SK-N-SH (cell line): ENCODE data around the gene SLC35C1. TPM values are rescaled to one million over a fixed set of nuclear protein-coding genes. Genes with fewer than 3 reads are reported as not detected.

Experiments used
- CTCF ChIA-PET: fragments of 300-600, 350-600 bp; formaldehyde crosslinking; extraction: SDS; loops from one replicate; lab custom pipeline; 2021; lab: Yijun Ruan, JAX
- POLR2A ChIA-PET: fragments of 350-600 bp; sonication (Branson Sonifier 250); formaldehyde crosslinking; extraction: SDS; loops from one replicate; lab custom pipeline; 2020; ENCODE audit warnings: antibody characterized with exemption, inconsistent platforms; lab: Yijun Ruan, JAX
- DNase-seq: peaks from one replicate; pipeline ENCODE4 v3.0.0; 2012
- H2AFZ ChIP-seq: fragments of 200-600 bp; sonication (generic); 2 replicates; pipeline ENCODE4 v1.8.1; 2016; ENCODE audit warnings: antibody characterized with exemption, mild to moderate bottlenecking, low read depth
- H3F3A ChIP-seq: fragments of 200-600 bp; sonication (generic); replicated peaks from 2 replicates; pipeline ENCODE3; 2016; ENCODE audit warnings: antibody characterized with exemption, mild to moderate bottlenecking; ENCODE audit not compliant: insufficient read depth
- H3K27ac ChIP-seq, 2 experiments: fragments of 200-500 bp in 1 of 2; fragments of 200-600 bp in 1 of 2; sonication (Bioruptor generic) in 1 of 2; sonication (generic), shearing (Covaris generic) in 1 of 2; 2 replicates each; pipeline versions ENCODE4 v1.5.1 to v1.6.1; 2014 to 2016; ENCODE audit warnings: low read depth in 2 of 2, inconsistent platforms in 1 of 2, low read length in 1 of 2, mild to moderate bottlenecking in 1 of 2, mixed read lengths in 1 of 2
- H3K27me3 ChIP-seq: fragments of 200-600 bp; sonication (generic), shearing (Covaris generic); 2 replicates; pipeline ENCODE4 v1.6.1; 2016; ENCODE audit warnings: mixed run types; ENCODE audit not compliant: insufficient read depth
- H3K36me3 ChIP-seq, 2 experiments: fragments of 200-500 bp in 1 of 2; fragments of 200-600 bp in 1 of 2; sonication (Bioruptor generic) in 1 of 2; sonication (generic) in 1 of 2; replicated peaks in 1 of 2; 2 replicates each; pipeline versions ENCODE3 to v1.5.1; 2014 to 2016; ENCODE audit warnings: low read length in 1 of 2, mild to moderate bottlenecking in 1 of 2; ENCODE audit not compliant: insufficient read depth in 2 of 2, control insufficient read depth in 1 of 2
- H3K4me1 ChIP-seq, 2 experiments: fragments of 200-500 bp in 1 of 2; fragments of 200-600 bp in 1 of 2; sonication (Bioruptor generic) in 1 of 2; sonication (generic), shearing (Covaris generic) in 1 of 2; 2 replicates each; pipeline versions ENCODE4 v1.5.1 to v1.6.1; 2014 to 2016; ENCODE audit warnings: low read depth in 1 of 2, low read length in 1 of 2, mixed run types in 1 of 2; ENCODE audit not compliant: insufficient read depth in 2 of 2, control insufficient read depth in 1 of 2
- H3K4me2 ChIP-seq: fragments of 200-600 bp; sonication (generic), shearing (Covaris generic); 2 replicates; pipeline ENCODE4 v1.6.1; 2017; ENCODE audit warnings: mixed run types
- H3K4me3 ChIP-seq, 2 experiments: fragments of 200-500 bp in 1 of 2; fragments of 200-600 bp in 1 of 2; sonication (Bioruptor generic) in 1 of 2; sonication (generic), shearing (Covaris generic) in 1 of 2; 2 replicates each; pipeline versions ENCODE4 v1.5.1 to v1.8.1; 2014 to 2016; ENCODE audit warnings: low read depth in 2 of 2, inconsistent platforms in 1 of 2, low read length in 1 of 2, mild to moderate bottlenecking in 1 of 2, mixed read lengths in 1 of 2, moderate library complexity in 1 of 2
- H3K79me2 ChIP-seq: fragments of 200-600 bp; sonication (generic); 2 replicates; pipeline ENCODE4 v1.8.1; 2017; ENCODE audit warnings: mild to moderate bottlenecking; ENCODE audit not compliant: insufficient read depth
- H3K9ac ChIP-seq: fragments of 200-600 bp; sonication (generic); 2 replicates; pipeline ENCODE4 v1.6.1; 2017; ENCODE audit warnings: mixed run types
- H3K9me2 ChIP-seq: fragments of 200-600 bp; sonication (generic); 2 replicates; pipeline ENCODE4 v1.6.1; 2017; ENCODE audit warnings: mixed run types
- H3K9me3 ChIP-seq: fragments of 200-600 bp; sonication (generic); 2 replicates; pipeline ENCODE4 v1.6.1; 2017; ENCODE audit warnings: mixed run types, mild to moderate bottlenecking, moderate library complexity
- H4K20me1 ChIP-seq: fragments of 200-600 bp; sonication (generic); 2 replicates; pipeline ENCODE4 v1.6.1; 2017; ENCODE audit warnings: mild to moderate bottlenecking, mixed run types; ENCODE audit not compliant: insufficient read depth
- CHD2 ChIP-seq: fragments of 150-350 bp; IDR thresholded peaks from 2 replicates; pipeline ENCODE4 v1.6.1; 2018; ENCODE audit warnings: low read length; ENCODE audit not compliant: partially characterized antibody
- EP300 ChIP-seq, 2 experiments: IDR thresholded peaks; 2 replicates each; pipeline versions ENCODE4 v1.4.0 to v1.6.1; 2012; ENCODE audit warnings: borderline replicate concordance in 1 of 2, low read depth in 1 of 2, low read length in 1 of 2
- GATA2 ChIP-seq: sonication (generic); formaldehyde crosslinking; IDR thresholded peaks from 2 replicates; pipeline ENCODE4 v1.5.0; 2020; ENCODE audit warnings: mild to moderate bottlenecking, missing genetic modification reagents
- NFIC ChIP-seq: IDR thresholded peaks from 2 replicates; pipeline ENCODE4 v1.4.0; 2012; ENCODE audit warnings: borderline replicate concordance
- POLR2AphosphoS5 ChIP-seq: IDR thresholded peaks from 2 replicates; pipeline ENCODE4 v1.6.1; 2012; ENCODE audit warnings: low read depth, low read length
- WGBS: methylation state at CpG from one replicate; pipeline ENCODE4 v1.1.6; 2017; ENCODE audit warnings: low lambda C conversion rate; 5-methylcytosine and 5-hydroxymethylcytosine counted together
- polyA plus RNA-seq, 3 experiments: library from polyadenylated mRNA; depleted of rRNA; stranded (reverse); fragments of >200 nt; gene quantifications; 2 replicates each; pipeline ENCODE4 v1.2.3, GENCODE V29; 2012
- TF ChIP-seq, protein P1 (sequence below): IDR thresholded peaks from 2 replicates; pipeline ENCODE4 v1.4.0; 2012; ENCODE audit warnings: low read depth

The SLC35C1 gene
- polyA plus RNA-seq, 1 of the 3 experiments (the other 2 are of a cell fraction), result 6.2 TPM

DNA sequence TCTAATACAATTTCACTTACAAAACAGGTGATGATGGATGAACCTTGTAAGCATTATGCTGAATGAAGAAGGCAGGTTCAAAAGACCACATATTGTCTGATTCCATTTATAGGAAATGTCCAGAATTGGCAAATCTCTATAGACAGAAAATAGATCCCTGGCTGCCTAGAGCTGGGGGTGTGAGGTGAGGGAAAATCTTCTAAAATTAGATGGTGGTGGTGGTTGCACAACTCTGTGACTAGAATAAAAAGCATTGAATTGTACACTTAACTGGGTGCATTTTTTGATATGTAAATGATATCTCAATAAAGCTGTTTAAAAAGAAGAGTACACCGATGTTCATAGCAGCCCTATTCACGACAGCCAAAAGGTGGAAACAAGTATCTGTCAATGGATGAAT lies 25.6 kb downstream of the SLC35C1 start:
- Histone ChIP-seq H4K20me1 (no peaks in the 10 kb centered on the region), H2AFZ (no peak overlapping the region), H3K27ac (no peak overlapping the region), H3K9ac (no peak overlapping the region), H3K9me3 (no peaks in the 10 kb centered on the region), H3K79me2 (no peaks in the 10 kb centered on the region), H3K4me2 (no peak overlapping the region), H3K9me2 (no peaks in the 10 kb centered on the region), H3K4me3 (no peak overlapping the region), H3F3A (no peaks in the 10 kb centered on the region), H3K36me3 (no peaks in the 10 kb centered on the region), H3K4me1 (no peaks in the 10 kb centered on the region; a peak in 2 of 4 replicates), H3K27me3 (peaks cover 20% of the 10 kb centered on the region; the same call in 1 of the 2 replicates)
- POLR2A ChIA-PET, result no interaction called here
- CTCF ChIA-PET, result interaction anchor here (1.0 to 6.8 kb wide), 2 partner anchors 13 to 459 kb away, joined by 3 to 47 read pairs; partner anchors contain the start of gene CRY2
- DNase-seq, result no peak
- no peak for TF ChIP-seq POLR2AphosphoS5
- 68% methylated on average over 2 of the region's 2 CpGs for WGBS

DNA sequence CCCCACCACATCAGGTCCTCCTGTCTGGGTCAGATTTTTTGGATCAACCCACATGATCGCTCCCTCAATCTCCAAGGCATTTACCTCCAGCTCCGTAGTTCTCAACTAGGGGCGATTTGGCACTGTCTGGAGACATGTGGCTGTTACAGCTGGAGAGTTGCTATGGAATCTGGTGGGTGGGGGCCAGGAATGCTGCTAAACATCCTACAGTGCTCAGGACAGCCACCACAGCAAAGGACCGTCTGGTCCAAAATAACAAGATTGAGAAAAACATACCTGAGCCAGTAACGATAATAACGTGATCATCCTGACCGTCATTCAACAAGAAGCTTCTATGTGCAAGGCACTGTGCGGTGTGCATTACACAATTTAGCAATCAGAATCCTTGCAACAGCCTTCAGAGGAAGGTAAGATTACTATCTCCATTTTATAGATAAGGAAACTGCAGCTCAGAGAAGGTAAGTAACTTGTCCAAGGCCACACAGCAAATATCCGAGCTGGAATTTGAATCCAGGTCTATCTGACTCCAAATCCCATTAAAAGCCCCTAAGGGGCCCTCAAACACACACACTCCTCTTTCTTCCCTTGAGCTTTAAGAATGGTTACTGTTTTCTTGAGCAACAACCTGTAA lies 28.0 kb downstream of the SLC35C1 start:
- POLR2A ChIA-PET, result interaction anchor here (0.6 kb wide), 1 partner anchor 319 kb away, joined by 3 read pairs; no protein-coding TSS in a partner anchor
- Histone ChIP-seq H3K9ac (no peak overlapping the region), H3K36me3 (no peaks in the 10 kb centered on the region), H3K4me2 (no peak overlapping the region), H3K9me3 (no peaks in the 10 kb centered on the region), H3K27ac (no peak overlapping the region)
- 77% methylated on average over 9 of the region's 9 CpGs for WGBS
- TF ChIP-seq NFIC, result no peak
- TF ChIP-seq, protein P1, sequence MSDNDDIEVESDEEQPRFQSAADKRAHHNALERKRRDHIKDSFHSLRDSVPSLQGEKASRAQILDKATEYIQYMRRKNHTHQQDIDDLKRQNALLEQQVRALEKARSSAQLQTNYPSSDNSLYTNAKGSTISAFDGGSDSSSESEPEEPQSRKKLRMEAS, result no peak
- TF ChIP-seq, all 33 proteins: peak for 0
- Histone ChIP-seq H2AFZ (no peak overlapping the region), H4K20me1 (no peaks in the 10 kb centered on the region), H3K4me3 (no peak overlapping the region), H3K27me3 (peaks cover 6% of the 10 kb centered on the region; the same call in 1 of the 2 replicates), H3F3A (no peaks in the 10 kb centered on the region), H3K4me1 (no peaks in the 10 kb centered on the region; a peak in 2 of 4 replicates), H3K9me2 (no peaks in the 10 kb centered on the region), H3K79me2 (no peaks in the 10 kb centered on the region)
- no peak for DNase-seq
- CTCF ChIA-PET, result interaction anchor here (1.5 to 2.9 kb wide), 4 partner anchors 9 to 61 kb away, joined by 3 to 25 read pairs (median 4); no protein-coding TSS in a partner anchor

DNA sequence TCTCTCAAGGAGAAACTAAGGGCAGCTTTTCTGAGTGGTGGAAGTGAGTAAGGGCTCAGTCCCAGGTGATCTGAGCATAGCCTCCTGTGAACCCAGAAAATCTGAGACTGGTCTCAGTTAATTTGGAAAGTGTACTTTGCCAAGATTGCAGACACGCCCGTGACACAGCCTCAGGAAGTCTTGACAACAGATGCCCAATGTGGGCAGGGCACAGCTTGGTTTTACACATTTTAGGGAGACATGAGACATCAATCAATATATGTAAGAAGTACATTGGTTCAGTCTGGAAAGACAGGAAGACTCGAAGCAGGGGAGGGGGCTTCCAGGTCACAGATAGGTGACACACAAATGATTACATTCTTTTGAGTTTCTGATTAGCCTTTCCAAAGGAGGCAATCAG lies 28.8 kb downstream of the SLC35C1 start:
- H3K4me1 ChIP-seq, result no peaks in the 10 kb centered on the region; a peak in 2 of 4 replicates
- DNase-seq, result no peak
- no peaks in the 10 kb centered on the region for H3K9me2 ChIP-seq
- CTCF ChIA-PET, result interaction anchor here (0.6 to 2.9 kb wide), 7 partner anchors 9 to 176 kb away, joined by 3 to 25 read pairs (median 4); no protein-coding TSS in a partner anchor
- 53% methylated on average over 3 of the region's 3 CpGs for WGBS
- no peak overlapping the region for H3K4me2 ChIP-seq
- H3K36me3 ChIP-seq, result no peaks in the 10 kb centered on the region
- H2AFZ ChIP-seq, result no peak overlapping the region
- H3K4me3 ChIP-seq, result no peak overlapping the region
- POLR2A ChIA-PET, result no interaction called here
- H3K79me2 ChIP-seq, result no peaks in the 10 kb centered on the region
- TF ChIP-seq GATA2 (CRISPR knock-in tag), result no peak
- no peak for TF ChIP-seq EP300 (IDR thresholded peaks at IDR 0.05; ENCODE audit: borderline replicate concordance in 1 of 2, low read depth in 1 of 2, low read length in 1 of 2)
- no peak for TF ChIP-seq CHD2
- H3K27me3 ChIP-seq, result peaks cover 5% of the 10 kb centered on the region; the same call in 1 of the 2 replicates
- no peaks in the 10 kb centered on the region for H3F3A ChIP-seq
- H3K27ac ChIP-seq, result no peak overlapping the region
- no peaks in the 10 kb centered on the region for H4K20me1 ChIP-seq
- no peaks in the 10 kb centered on the region for H3K9me3 ChIP-seq
- no peak overlapping the region for H3K9ac ChIP-seq
